ENCODE results near the gene VSX2.

The VSX2 gene

GRCh38 chr14:74302152-74302628, 62.9 kb downstream of the VSX2 start:
- DNase-seq (ENCODE audit: low read depth), result peak; percentile 60

GRCh38 chr14:74302634-74303569, 63.7 kb downstream of the VSX2 start, which contains the start of gene ABCD4:
ABCD4 (minus strand) TSS chr14:74302934; CDS start chr14:74302912, 22 bp downstream.
- peak; percentile 90 for DNase-seq (ENCODE audit: low read depth)

GRCh38 chr14:74308695-74309094, 69.4 kb downstream of the VSX2 start:
- no peak for DNase-seq (ENCODE audit: low read depth)

GRCh38 chr14:74309125-74310022, 70.1 kb downstream of the VSX2 start:
- DNase-seq (ENCODE audit: low read depth), result no peak

- DNase-seq (ENCODE audit: low read depth), result no peak
Observed at GRCh38 chr14:74312161-74312560, 72.9 kb downstream of the VSX2 start.
